ENCODE measurements around the gene VRK1.

- no peak for TF ChIP-seq POLR2A (IDR thresholded peaks at IDR 0.05; ENCODE audit: low read length)
- no peak for TF ChIP-seq GATA1 (IDR thresholded peaks at IDR 0.05; ENCODE audit: low read depth, low read length)
Measured at GRCh38 chr14:96756745-96757144, 40.4 kb upstream of the VRK1 start.

All from erythroblast (primary cell).